Astrocyte (in vitro differentiated cells and primary cell): ENCODE measurements around the gene NFU1. TPM values are rescaled to one million over a fixed set of nuclear protein-coding genes. Genes with fewer than 3 reads are reported as not detected.
A peak's percentile ranks its signal among the peaks of the same experiment; 100 is the strongest.

Experiments
- DNase-seq: peaks from one replicate; pipeline ENCODE4 v3.0.0-alpha.2; 2010; ENCODE audit warnings: low read depth
- FAIRE-seq: peaks from 2 replicates; lab custom pipeline; 2011; peaks lifted over from hg19 to GRCh38; lab: Jason Lieb, UNC
- H2AFZ ChIP-seq: 2 replicates; pipeline ENCODE4 v1.6.0; 2012; ENCODE audit warnings: low read depth, low read length, inconsistent platforms
- H3K27ac ChIP-seq: 2 replicates; pipeline ENCODE4 v1.5.1; 2011; ENCODE audit warnings: low read depth, low read length, inconsistent platforms
- H3K27me3 ChIP-seq: 2 replicates; pipeline ENCODE4 v1.6.0; 2011; ENCODE audit warnings: low read length, inconsistent platforms; ENCODE audit not compliant: insufficient read depth
- H3K36me3 ChIP-seq: 2 replicates; pipeline ENCODE4 v1.5.1; 2011; ENCODE audit warnings: low read length, inconsistent platforms; ENCODE audit not compliant: insufficient read depth
- H3K4me1 ChIP-seq: 2 replicates; pipeline ENCODE4 v1.5.1; 2011; ENCODE audit warnings: low read length, inconsistent platforms; ENCODE audit not compliant: insufficient read depth
- H3K4me2 ChIP-seq: 2 replicates; pipeline ENCODE4 v1.6.0; 2012; ENCODE audit warnings: low read length, inconsistent platforms
- H3K4me3 ChIP-seq: 2 replicates; pipeline ENCODE4 v1.5.1; 2011; ENCODE audit warnings: low read depth, mild to moderate bottlenecking, low read length, inconsistent platforms; ENCODE audit not compliant: insufficient read depth
- H3K79me2 ChIP-seq: 2 replicates; pipeline ENCODE4 v1.6.0; 2012; ENCODE audit warnings: mild to moderate bottlenecking, low read length, inconsistent platforms; ENCODE audit not compliant: insufficient read depth
- H3K9ac ChIP-seq: 2 replicates; pipeline ENCODE4 v1.6.0; 2012; ENCODE audit warnings: mild to moderate bottlenecking, low read length, inconsistent platforms
- H3K9me3 ChIP-seq: 2 replicates; pipeline ENCODE4 v1.5.1; 2012; ENCODE audit warnings: low read depth, mild to moderate bottlenecking, low read length, inconsistent platforms; ENCODE audit not compliant: insufficient read depth
- H4K20me1 ChIP-seq: 2 replicates; pipeline ENCODE4 v1.6.0; 2012; ENCODE audit warnings: low read length, inconsistent platforms; ENCODE audit not compliant: insufficient read depth
- H3K27ac Mint-ChIP-seq: one replicate; pipeline ENCODE4 v1.8.0; 2021; ENCODE audit warnings: mild to moderate bottlenecking, mixed read lengths; ENCODE audit not compliant: unreplicated experiment
- H3K27me3 Mint-ChIP-seq: one replicate; pipeline ENCODE4 v1.8.0; 2021; ENCODE audit warnings: low read depth, mixed read lengths; ENCODE audit not compliant: unreplicated experiment
- H3K36me3 Mint-ChIP-seq: one replicate; pipeline ENCODE4 v1.8.0; 2021; ENCODE audit warnings: low read depth, mixed read lengths; ENCODE audit not compliant: unreplicated experiment
- H3K4me1 Mint-ChIP-seq: one replicate; pipeline ENCODE4 v1.8.0; 2021; ENCODE audit warnings: low read depth, mixed read lengths; ENCODE audit not compliant: unreplicated experiment
- H3K4me3 Mint-ChIP-seq: one replicate; pipeline ENCODE4 v1.8.0; 2021; ENCODE audit warnings: mild to moderate bottlenecking, moderate library complexity, mixed read lengths; ENCODE audit not compliant: unreplicated experiment
- H3K9me3 Mint-ChIP-seq: one replicate; pipeline ENCODE4 v1.8.0; 2021; ENCODE audit warnings: mild to moderate bottlenecking, mixed read lengths; ENCODE audit not compliant: unreplicated experiment
- EZH2 ChIP-seq: IDR thresholded peaks from 2 replicates; pipeline ENCODE4 v1.6.1; 2012; ENCODE audit warnings: mild to moderate bottlenecking, low read length, inconsistent platforms; ENCODE audit not compliant: insufficient read depth
- total RNA-seq: library from RNA; stranded (reverse); gene quantifications from 2 replicates; pipeline ENCODE4 v1.2.1, GENCODE V29; 2021
- TF ChIP-seq, protein P1 (sequence below): IDR thresholded peaks from 2 replicates; pipeline ENCODE4 v1.5.1; 2011; ENCODE audit warnings: low read depth, mild to moderate bottlenecking, inconsistent platforms, low read length, moderate library complexity; ENCODE audit not compliant: insufficient read depth

NFU1 gene
- total RNA-seq, 1 donor from 2014 or later: 46.6 TPM

DNA sequence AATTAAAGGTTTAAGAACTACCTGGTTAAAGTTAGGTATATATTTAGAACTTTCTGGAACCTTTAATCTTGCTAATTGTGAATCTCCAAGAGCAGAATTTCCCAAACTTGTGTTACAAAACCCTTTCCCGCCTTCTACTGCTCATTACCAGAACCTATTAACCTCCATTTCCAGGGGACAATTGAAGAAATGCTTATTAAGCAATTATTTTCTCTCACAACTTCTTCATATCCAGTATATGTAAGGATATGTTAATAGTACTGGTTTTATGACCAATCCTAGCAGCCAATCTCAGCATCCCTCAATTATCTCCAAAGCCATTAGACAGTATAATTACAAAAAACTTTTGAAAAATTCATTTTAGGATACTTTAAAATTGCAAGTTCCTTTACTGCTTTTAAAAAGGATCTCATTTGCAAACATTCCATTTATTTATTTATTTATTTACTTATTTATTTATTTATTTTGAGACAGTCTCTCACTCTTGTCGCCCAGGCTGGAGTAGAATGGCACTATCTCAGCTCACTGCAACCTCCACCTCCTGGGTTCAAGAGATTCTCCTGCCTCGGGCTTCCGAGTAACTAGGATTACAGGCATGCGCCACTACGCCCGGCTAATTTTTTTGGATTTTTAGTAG is 53.9 kb downstream of the NFU1 start:
- H3K27ac Mint-ChIP-seq: peak overlapping the region; percentile 47
- peaks cover 40% of the 10 kb centered on the region for H3K4me1 Mint-ChIP-seq
- Histone ChIP-seq H3K4me2 (peak overlapping the region; percentile 90), H3K4me3 (no peak overlapping the region), H3K27ac (no peak overlapping the region), H3K4me1 (peaks cover 12% of the 10 kb centered on the region), H3K9ac (no peak overlapping the region), H4K20me1 (peaks cover 74% of the 10 kb centered on the region), H3K36me3 (peaks cover 4% of the 10 kb centered on the region), H3K27me3 (no peaks in the 10 kb centered on the region), H3K79me2 (peaks cover 89% of the 10 kb centered on the region), H2AFZ (no peak overlapping the region), H3K9me3 (no peaks in the 10 kb centered on the region)
- DNase-seq (no peak), FAIRE-seq (no peak)
- H3K27me3 Mint-ChIP-seq: no peaks in the 10 kb centered on the region
- TF ChIP-seq, protein P1, sequence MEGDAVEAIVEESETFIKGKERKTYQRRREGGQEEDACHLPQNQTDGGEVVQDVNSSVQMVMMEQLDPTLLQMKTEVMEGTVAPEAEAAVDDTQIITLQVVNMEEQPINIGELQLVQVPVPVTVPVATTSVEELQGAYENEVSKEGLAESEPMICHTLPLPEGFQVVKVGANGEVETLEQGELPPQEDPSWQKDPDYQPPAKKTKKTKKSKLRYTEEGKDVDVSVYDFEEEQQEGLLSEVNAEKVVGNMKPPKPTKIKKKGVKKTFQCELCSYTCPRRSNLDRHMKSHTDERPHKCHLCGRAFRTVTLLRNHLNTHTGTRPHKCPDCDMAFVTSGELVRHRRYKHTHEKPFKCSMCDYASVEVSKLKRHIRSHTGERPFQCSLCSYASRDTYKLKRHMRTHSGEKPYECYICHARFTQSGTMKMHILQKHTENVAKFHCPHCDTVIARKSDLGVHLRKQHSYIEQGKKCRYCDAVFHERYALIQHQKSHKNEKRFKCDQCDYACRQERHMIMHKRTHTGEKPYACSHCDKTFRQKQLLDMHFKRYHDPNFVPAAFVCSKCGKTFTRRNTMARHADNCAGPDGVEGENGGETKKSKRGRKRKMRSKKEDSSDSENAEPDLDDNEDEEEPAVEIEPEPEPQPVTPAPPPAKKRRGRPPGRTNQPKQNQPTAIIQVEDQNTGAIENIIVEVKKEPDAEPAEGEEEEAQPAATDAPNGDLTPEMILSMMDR: no peak
- TF ChIP-seq EZH2: no peak
- H3K36me3 Mint-ChIP-seq: peaks cover 4% of the 10 kb centered on the region
- H3K9me3 Mint-ChIP-seq: no peaks in the 10 kb centered on the region
- H3K4me3 Mint-ChIP-seq: peak overlapping the region; percentile 94

DNA sequence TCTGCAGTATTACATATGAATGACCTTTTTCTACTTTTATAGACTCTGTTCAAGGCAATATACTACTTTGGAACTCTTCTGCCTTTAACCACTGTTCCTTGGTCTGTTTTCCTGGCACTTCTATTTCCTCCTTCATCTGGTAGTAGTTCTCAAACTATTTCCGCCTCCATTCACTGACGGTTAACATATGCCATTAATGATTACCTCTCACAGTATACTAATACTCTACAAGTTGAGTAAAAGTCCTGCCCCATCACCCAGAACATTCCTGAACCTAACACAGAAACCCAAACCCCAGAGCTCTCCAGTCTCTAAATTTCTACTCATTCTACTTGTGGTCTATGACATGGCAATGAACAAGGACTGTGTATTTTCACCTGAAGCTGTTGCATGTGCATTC is 54.7 kb downstream of the NFU1 start:
- peak overlapping the region; percentile 2 for H3K4me3 Mint-ChIP-seq
- peaks cover 82% of the 10 kb centered on the region for H4K20me1 ChIP-seq

GRCh38 chr2:69381337-69381737 is 55.9 kb downstream of the NFU1 start:
- FAIRE-seq: no peak
- no peaks in the 10 kb centered on the region for H3K27me3 Mint-ChIP-seq
- Histone ChIP-seq H2AFZ (no peak overlapping the region), H3K9me3 (no peaks in the 10 kb centered on the region), H3K27me3 (no peaks in the 10 kb centered on the region), H3K4me2 (no peak overlapping the region), H4K20me1 (peaks cover 94% of the 10 kb centered on the region), H3K79me2 (peaks cover 99% of the 10 kb centered on the region), H3K9ac (no peak overlapping the region), H3K36me3 (peaks cover 4% of the 10 kb centered on the region), H3K27ac (no peak overlapping the region), H3K4me3 (no peak overlapping the region), H3K4me1 (peaks cover 6% of the 10 kb centered on the region)
- peak overlapping the region; percentile 21 for H3K27ac Mint-ChIP-seq
- DNase-seq: peak; percentile 25
- H3K9me3 Mint-ChIP-seq: no peaks in the 10 kb centered on the region
- peaks cover 32% of the 10 kb centered on the region for H3K4me1 Mint-ChIP-seq
- H3K4me3 Mint-ChIP-seq: peak overlapping the region; percentile 50
- peaks cover 4% of the 10 kb centered on the region for H3K36me3 Mint-ChIP-seq
- TF ChIP-seq, protein P1: no peak
- no peak for TF ChIP-seq EZH2

More for the DNA sequence above, 54.7 kb downstream of the NFU1 start:
- no peak for TF ChIP-seq EZH2
- TF ChIP-seq, protein P1: no peak
- Histone ChIP-seq H3K4me3 (no peak overlapping the region), H3K79me2 (peaks cover 94% of the 10 kb centered on the region), H3K9ac (no peak overlapping the region), H3K9me3 (no peaks in the 10 kb centered on the region), H3K4me2 (peak overlapping the region; percentile 9), H2AFZ (no peak overlapping the region), H3K27ac (no peak overlapping the region), H3K36me3 (peaks cover 4% of the 10 kb centered on the region), H3K4me1 (peaks cover 8% of the 10 kb centered on the region), H3K27me3 (no peaks in the 10 kb centered on the region)
- Mint-ChIP-seq H3K27ac (no peak overlapping the region), H3K4me1 (peaks cover 33% of the 10 kb centered on the region), H3K9me3 (no peaks in the 10 kb centered on the region), H3K36me3 (peaks cover 4% of the 10 kb centered on the region), H3K27me3 (no peaks in the 10 kb centered on the region)
- FAIRE-seq: no peak
- DNase-seq: no peak
